Psoas muscle (tissue), 8 donors: ENCODE measurements around the gene FAF1. TPM values are rescaled to one million over a fixed set of nuclear protein-coding genes. Genes with fewer than 3 reads are reported as not detected.
"Not testable (repeated sequence)": the region's sequence is repeated elsewhere in the genome, so short reads cannot be mapped to it uniquely, and the experiment has no call there.

ENCODE experiments used
- ATAC-seq, 4 donors: fragments of 200-7000 bp; cut with Tn5 transposase; one replicate each; pipeline ENCODE4 v1.9.1; 2020; ENCODE audit warnings: moderate library complexity in 3 of 4, mild to moderate bottlenecking in 2 of 4
- DNase-seq, 2 donors: peaks; one replicate each; pipeline ENCODE4 v3.0.0-alpha.2; 2020
- H3K27ac ChIP-seq: fragments of 200-600 bp; one replicate; pipeline ENCODE4 v1.8.0; 2022
- H3K27me3 ChIP-seq, 3 donors: fragments of 200-600 bp in 1 of 3; one replicate each; pipeline versions ENCODE4 v1.6.1 to v1.8.0; 2013 to 2022; ENCODE audit warnings: low read length in 2 of 3, mild to moderate bottlenecking in 2 of 3, moderate library complexity in 1 of 3; ENCODE audit not compliant: insufficient read depth in 3 of 3
- H3K36me3 ChIP-seq, 2 donors: fragments of 200-600 bp in 1 of 2; one replicate each; pipeline versions ENCODE4 v1.6.1 to v1.8.0; 2013 to 2022; ENCODE audit warnings: low read depth in 1 of 2, mild to moderate bottlenecking in 1 of 2, moderate library complexity in 1 of 2; ENCODE audit not compliant: insufficient read depth in 1 of 2
- H3K4me1 ChIP-seq: fragments of 200-600 bp; one replicate; pipeline ENCODE4 v1.8.0; 2022
- H3K4me3 ChIP-seq: fragments of 200-600 bp; one replicate; pipeline ENCODE4 v1.8.0; 2022; ENCODE audit warnings: mild to moderate bottlenecking
- H3K9me3 ChIP-seq: fragments of 200-600 bp; one replicate; pipeline ENCODE4 v1.8.0; 2022
- CTCF ChIP-seq: fragments of 200-600 bp; IDR thresholded peaks from one replicate; pipeline ENCODE4 v1.8.0; 2022; ENCODE audit warnings: antibody characterized with exemption
- WGBS, 3 donors: extraction: QIAGEN DNeasy Blood & Tissue Kit; methylation state at CpG; one replicate each; pipeline versions ENCODE4 v1.1.6 to v1.1.7; 2013; 5-methylcytosine and 5-hydroxymethylcytosine counted together
- intact Hi-C, 2 donors: fragments of 100-400 bp; cut with DNase I; formaldehyde crosslinking; loops; one replicate each; pipeline versions ENCODE4 v1.11.0 to v1.14.2; 2022
- polyA plus RNA-seq, 3 donors: library from polyadenylated mRNA; stranded (reverse); fragments of 200-250 nt; gene quantifications; one replicate each; pipeline ENCODE4 v1.2.3, GENCODE V29; 2013
- total RNA-seq, 4 donors: library from RNA; stranded (reverse); fragmentation: NEBNext Ultra II Directional in 2 of 4; extraction: Animal tissue kit (Norgen Biotek cat#: 25700) in 2 of 4; gene quantifications; one replicate each; pipeline versions ENCODE4 v1.2.1 to v1.2.4, GENCODE V29; 2021 to 2023
- donor health status: healthy with polysubstance abuse.
- donor health status: DM: no; HTN: no; CAD: no; lungs with moderate emphysema.
- donor health status: Bipolar disorder and iron deficiency.
- donor health status: healthy.
- donor health status: DM: yes; HTN: yes; CAD: no.
- donor health status: DM: no; HTN: no; CAD: no.
- donor health status: DM: no; HTN: no; CAD: no.
- donor health status: DM: yes; HTN: yes; CAD: no.

Gene FAF1
- total and polyA plus RNA-seq, 7 donors: 67.8 to 128 (median 108) TPM

DNA sequence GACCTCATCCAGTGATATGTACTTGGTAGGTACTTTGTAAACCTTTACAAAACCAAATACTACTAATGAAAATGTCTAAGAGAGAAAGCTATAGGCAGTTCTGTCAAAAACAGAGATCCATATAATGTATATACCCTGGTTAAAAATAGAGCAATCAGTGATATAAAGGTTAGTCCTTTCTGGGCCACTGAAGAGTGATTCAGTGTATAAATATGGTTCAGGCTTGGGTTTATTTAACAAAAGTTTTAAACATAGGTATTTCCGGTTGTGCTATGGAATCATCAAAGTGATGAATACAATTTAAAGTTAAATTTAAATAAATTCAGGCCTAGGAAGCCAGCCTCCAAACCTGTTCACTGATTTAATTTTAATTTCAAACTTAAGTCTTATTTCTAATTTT lies 428.5 kb downstream of the FAF1 start:
- 85 to 94% (median 91%) methylated on average over 1 of the region's 1 CpG for WGBS, 3 donors
- H3K36me3 ChIP-seq: peaks cover 3 to 20% of the 10 kb centered on the region in 2 donors
- H3K27ac ChIP-seq: no peak overlapping the region

GRCh38 chr1:50531027-50531426 lies 429.0 kb downstream of the FAF1 start:
- DNase-seq: no peak
- Histone ChIP-seq H3K4me3 (no peak overlapping the region), H3K27me3 (no peaks in the 10 kb centered on the region), H3K4me1 (no peaks in the 10 kb centered on the region), H3K36me3 (peaks cover 3 to 20% of the 10 kb centered on the region in 2 donors), H3K27ac (no peak overlapping the region), H3K9me3 (no peaks in the 10 kb centered on the region)
- intact Hi-C loops: no loop called here
- no peak for TF ChIP-seq CTCF
- 65 to 68% (median 66%) methylated on average over 2 of the region's 2 CpGs for WGBS, 3 donors
- ATAC-seq: no peak

More for the DNA sequence above, 428.5 kb downstream of the FAF1 start:
- Histone ChIP-seq H3K4me3 (no peak overlapping the region), H3K9me3 (no peaks in the 10 kb centered on the region), H3K27me3 (no peaks in the 10 kb centered on the region), H3K4me1 (no peaks in the 10 kb centered on the region)
- intact Hi-C loops: no loop called here
- DNase-seq (no peak), ATAC-seq (no peak)
- TF ChIP-seq CTCF: no peak

DNA sequence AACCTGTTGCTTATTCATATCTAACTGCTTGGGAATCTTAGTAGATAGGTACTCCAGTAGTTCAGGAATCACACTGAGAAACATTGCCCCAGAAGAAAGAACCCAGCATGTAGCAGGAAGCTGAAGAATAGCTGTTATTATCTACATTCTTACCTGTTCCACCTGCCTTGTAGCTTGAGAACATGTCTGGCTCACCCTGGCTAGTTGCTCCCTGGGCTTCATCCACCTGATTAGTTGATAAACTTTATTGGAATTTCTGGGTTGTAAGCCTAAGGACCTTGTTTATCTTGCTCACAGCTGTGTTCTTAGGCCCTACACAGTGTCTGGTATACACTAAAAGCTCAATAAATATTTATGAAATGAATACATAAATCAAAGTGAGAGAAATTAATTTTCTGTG lies 430.6 kb downstream of the FAF1 start:
- intact Hi-C loops: no loop called here
- no peak for DNase-seq
- no peak for ATAC-seq
- H3K9me3 ChIP-seq: no peaks in the 10 kb centered on the region
- no peak overlapping the region for H3K4me3 ChIP-seq
- H3K27me3 ChIP-seq: no peaks in the 10 kb centered on the region
- H3K4me1 ChIP-seq: no peaks in the 10 kb centered on the region
- H3K36me3 ChIP-seq: peaks cover 3 to 13% of the 10 kb centered on the region in 2 donors
- no peak overlapping the region for H3K27ac ChIP-seq
- no peak for TF ChIP-seq CTCF

DNA sequence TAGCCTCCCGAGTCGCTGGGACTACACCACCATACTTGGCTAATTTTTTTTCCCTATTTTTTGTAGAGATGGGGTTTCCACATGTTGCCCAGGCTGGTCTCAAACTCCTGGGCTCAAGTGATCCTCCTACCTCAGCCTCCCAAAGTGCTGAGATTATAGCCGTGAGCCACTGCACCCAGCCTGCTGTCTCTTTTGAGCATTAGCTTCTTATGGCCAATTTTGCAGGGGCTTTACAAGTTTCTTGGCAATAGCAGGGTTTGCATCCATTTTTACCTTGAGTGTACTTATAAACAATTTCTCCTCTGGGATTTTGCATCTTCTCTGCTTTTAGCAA lies 432.1 kb downstream of the FAF1 start:
- H3K36me3 ChIP-seq, ATAC-seq, intact Hi-C loops, H3K27me3 ChIP-seq, H3K9me3 ChIP-seq, H3K4me1 ChIP-seq, H3K27ac ChIP-seq, H3K4me3 ChIP-seq, DNase-seq: not testable (repeated sequence)
- 96 to 100% (median 97%) methylated on average over 3 of the region's 3 CpGs for WGBS, 3 donors

DNA sequence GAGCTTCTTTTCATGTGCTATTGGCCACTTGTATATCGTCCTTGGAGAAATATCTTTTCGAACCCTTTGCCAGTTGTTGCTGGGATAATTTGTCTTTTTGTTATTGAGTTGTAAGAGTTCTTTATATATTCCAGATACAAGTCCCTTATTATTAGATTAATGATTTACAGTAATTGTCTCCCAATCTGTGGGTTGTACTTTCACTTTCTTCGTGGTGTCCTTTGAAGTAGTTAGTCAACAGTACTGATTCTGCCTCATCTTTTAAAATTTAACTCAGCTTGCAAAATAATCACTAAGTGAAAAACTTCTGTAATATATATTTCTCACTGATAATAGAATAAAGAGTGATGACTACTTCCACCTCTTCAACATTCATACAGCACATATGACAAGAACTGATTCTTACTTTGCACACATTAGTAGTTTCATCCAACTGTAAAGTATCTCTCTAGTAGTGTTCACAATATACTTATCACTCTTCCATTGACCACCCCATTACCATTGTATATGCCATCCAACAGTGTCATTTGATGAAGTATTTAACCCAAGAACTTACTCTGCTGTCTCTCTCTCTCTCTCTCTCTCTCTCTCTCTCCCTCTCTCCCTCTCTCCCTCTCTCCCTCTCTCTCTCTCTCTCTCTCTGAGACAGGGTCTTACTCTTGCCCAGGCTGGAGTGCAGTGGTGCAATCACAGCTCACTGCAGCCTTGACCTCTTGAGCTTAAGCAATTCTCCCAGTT lies 432.6 kb downstream of the FAF1 start:
- H3K36me3 ChIP-seq: peaks cover 3 to 6% of the 10 kb centered on the region in 2 donors
- intact Hi-C loops: no loop called here

More for the DNA sequence above, 432.6 kb downstream of the FAF1 start:
- WGBS, 3 donors: 92 to 98% (median 97%) methylated on average over 3 of the region's 3 CpGs
- DNase-seq (no peak), ATAC-seq (no peak)
- no peak for TF ChIP-seq CTCF
- Histone ChIP-seq H3K27me3 (no peaks in the 10 kb centered on the region), H3K27ac (no peak overlapping the region), H3K4me3 (no peak overlapping the region), H3K4me1 (no peaks in the 10 kb centered on the region), H3K9me3 (no peaks in the 10 kb centered on the region)
